Testis (tissue), 2 donors: ENCODE measurements around the gene DHX38.

Experiments
- POLR2A ChIP-seq: fragments of 450-650 bp; IDR thresholded peaks from one replicate; pipeline ENCODE4 v1.6.1; 2017; ENCODE audit warnings: antibody characterized with exemption, mild to moderate bottlenecking, moderate library complexity
- TF ChIP-seq, protein P1 (sequence below), 3 experiments: fragments of 450-650 bp in 2 of 3; fragments of 200-600 bp in 1 of 3; sonication (generic) in 1 of 3; IDR thresholded peaks; one replicate each; pipeline ENCODE4 v1.5.1; 2016 to 2019; ENCODE audit warnings: antibody characterized with exemption in 3 of 3, mild to moderate bottlenecking in 2 of 3, moderate library complexity in 1 of 3

DNA sequence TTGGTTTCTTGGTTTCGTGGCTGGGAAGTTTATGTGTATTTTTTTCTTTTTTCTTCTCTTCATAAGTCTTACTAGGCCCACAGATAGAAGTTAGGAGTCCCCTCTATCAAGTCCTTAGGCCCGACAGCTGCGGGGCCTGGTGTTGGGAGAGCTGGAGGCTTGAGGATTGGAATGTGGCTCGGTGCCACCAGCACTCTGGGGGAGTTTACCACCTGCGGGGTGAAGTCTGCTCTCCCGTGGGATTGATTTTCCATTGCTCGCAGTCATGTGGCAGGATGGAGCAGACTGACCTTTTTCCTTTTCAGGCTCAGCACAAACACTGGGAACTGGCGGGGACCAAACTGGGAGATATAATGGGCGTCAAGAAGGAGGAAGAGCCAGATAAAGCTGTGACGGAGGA, 7.5 kb downstream of the DHX38 start:
- TF ChIP-seq, protein P1, sequence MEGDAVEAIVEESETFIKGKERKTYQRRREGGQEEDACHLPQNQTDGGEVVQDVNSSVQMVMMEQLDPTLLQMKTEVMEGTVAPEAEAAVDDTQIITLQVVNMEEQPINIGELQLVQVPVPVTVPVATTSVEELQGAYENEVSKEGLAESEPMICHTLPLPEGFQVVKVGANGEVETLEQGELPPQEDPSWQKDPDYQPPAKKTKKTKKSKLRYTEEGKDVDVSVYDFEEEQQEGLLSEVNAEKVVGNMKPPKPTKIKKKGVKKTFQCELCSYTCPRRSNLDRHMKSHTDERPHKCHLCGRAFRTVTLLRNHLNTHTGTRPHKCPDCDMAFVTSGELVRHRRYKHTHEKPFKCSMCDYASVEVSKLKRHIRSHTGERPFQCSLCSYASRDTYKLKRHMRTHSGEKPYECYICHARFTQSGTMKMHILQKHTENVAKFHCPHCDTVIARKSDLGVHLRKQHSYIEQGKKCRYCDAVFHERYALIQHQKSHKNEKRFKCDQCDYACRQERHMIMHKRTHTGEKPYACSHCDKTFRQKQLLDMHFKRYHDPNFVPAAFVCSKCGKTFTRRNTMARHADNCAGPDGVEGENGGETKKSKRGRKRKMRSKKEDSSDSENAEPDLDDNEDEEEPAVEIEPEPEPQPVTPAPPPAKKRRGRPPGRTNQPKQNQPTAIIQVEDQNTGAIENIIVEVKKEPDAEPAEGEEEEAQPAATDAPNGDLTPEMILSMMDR (IDR thresholded peaks at IDR 0.05): no peak
- no peak for TF ChIP-seq POLR2A
